ENCODE results near the gene FAM107B.

GRCh38 chr10:14558025-14558424 lies 216.7 kb downstream of the FAM107B start:
- TF ChIP-seq TAF1 (IDR thresholded peaks at IDR 0.05; ENCODE audit: borderline replicate concordance, insufficient read depth, low read length), result no peak
- no peak for TF ChIP-seq POLR2AphosphoS5 (IDR thresholded peaks at IDR 0.05; ENCODE audit: low read depth, low read length)
- TF ChIP-seq, protein P1, sequence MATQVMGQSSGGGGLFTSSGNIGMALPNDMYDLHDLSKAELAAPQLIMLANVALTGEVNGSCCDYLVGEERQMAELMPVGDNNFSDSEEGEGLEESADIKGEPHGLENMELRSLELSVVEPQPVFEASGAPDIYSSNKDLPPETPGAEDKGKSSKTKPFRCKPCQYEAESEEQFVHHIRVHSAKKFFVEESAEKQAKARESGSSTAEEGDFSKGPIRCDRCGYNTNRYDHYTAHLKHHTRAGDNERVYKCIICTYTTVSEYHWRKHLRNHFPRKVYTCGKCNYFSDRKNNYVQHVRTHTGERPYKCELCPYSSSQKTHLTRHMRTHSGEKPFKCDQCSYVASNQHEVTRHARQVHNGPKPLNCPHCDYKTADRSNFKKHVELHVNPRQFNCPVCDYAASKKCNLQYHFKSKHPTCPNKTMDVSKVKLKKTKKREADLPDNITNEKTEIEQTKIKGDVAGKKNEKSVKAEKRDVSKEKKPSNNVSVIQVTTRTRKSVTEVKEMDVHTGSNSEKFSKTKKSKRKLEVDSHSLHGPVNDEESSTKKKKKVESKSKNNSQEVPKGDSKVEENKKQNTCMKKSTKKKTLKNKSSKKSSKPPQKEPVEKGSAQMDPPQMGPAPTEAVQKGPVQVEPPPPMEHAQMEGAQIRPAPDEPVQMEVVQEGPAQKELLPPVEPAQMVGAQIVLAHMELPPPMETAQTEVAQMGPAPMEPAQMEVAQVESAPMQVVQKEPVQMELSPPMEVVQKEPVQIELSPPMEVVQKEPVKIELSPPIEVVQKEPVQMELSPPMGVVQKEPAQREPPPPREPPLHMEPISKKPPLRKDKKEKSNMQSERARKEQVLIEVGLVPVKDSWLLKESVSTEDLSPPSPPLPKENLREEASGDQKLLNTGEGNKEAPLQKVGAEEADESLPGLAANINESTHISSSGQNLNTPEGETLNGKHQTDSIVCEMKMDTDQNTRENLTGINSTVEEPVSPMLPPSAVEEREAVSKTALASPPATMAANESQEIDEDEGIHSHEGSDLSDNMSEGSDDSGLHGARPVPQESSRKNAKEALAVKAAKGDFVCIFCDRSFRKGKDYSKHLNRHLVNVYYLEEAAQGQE (IDR thresholded peaks at IDR 0.05; ENCODE audit: insufficient read depth in 1 of 2, low read depth in 2 of 2, low read length in 2 of 2), result no peak
- TF ChIP-seq SIN3A (IDR thresholded peaks at IDR 0.05; ENCODE audit: borderline replicate concordance, insufficient read depth, low read length), result no peak
- no peak for TF ChIP-seq FOXP2 (optimal IDR thresholded peaks at IDR 0.05; ENCODE audit: borderline replicate concordance, extremely low read depth, extremely low read length, insufficient read depth)

Measured in PFSK-1 (cell line).